ENCODE results near the gene ZFP36L1. TPM values are rescaled to one million over a fixed set of nuclear protein-coding genes. Genes with fewer than 3 reads are reported as not detected.

Gene ZFP36L1
- total RNA-seq, 2 donors from 2014 or later = 66.6 to 276 TPM

DNA sequence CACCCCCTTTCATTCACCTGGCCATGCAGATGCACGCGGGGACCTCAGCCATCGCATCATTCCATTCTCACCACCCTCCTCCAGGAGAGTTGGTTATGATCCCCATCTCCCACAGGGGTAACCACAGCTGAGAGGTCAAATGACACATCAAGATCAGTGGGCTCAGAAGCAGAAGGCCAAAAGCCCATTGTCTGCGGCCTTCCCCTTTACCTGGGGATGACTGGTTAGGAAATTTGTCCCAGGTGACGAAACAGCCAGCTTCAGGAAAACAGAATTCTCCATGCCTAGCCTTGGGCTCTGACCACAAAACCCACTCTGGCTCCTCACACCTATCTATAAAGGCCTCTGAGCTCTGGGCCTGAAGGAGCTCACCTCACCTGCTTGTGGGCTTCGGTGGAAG is 36.1 kb downstream of the ZFP36L1 start:
- H3K4me1 ChIP-seq = peaks cover 0 to 35% of the 10 kb centered on the region in 2 donors

DNA sequence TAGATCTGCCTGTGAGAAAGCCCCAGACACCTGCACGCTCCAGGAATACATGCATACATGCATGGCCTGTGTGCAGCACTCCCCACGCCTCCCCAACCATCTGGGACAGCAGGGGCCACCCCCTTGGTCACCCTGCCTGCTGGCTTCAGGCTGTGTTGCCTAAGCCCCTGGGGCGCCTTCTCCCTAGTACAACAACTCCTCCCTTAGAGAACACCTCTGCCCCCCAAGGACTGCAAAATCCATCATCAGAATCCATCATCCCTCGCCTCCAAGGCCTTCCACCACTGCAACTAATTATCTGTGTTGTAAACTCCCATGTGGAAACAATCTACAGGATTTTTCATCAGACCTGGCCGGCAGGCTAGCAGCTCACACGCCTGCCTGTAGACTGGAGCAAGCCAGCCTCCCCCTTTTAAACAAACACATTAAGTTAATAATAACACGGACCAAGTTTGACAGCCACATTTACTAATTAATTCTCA is 36.8 kb downstream of the ZFP36L1 start:
- Histone ChIP-seq H3K36me3 (no peaks in the 10 kb centered on the region), H3K27ac (no peak overlapping the region), H3K4me1 (peaks cover 0 to 35% of the 10 kb centered on the region in 2 donors), H3K9me3 (no peaks in the 10 kb centered on the region), H3K4me3 (no peak overlapping the region), H3K27me3 (no peaks in the 10 kb centered on the region)
- no peak for DNase-seq (ENCODE audit: low spot score)
- TF ChIP-seq, protein P1, sequence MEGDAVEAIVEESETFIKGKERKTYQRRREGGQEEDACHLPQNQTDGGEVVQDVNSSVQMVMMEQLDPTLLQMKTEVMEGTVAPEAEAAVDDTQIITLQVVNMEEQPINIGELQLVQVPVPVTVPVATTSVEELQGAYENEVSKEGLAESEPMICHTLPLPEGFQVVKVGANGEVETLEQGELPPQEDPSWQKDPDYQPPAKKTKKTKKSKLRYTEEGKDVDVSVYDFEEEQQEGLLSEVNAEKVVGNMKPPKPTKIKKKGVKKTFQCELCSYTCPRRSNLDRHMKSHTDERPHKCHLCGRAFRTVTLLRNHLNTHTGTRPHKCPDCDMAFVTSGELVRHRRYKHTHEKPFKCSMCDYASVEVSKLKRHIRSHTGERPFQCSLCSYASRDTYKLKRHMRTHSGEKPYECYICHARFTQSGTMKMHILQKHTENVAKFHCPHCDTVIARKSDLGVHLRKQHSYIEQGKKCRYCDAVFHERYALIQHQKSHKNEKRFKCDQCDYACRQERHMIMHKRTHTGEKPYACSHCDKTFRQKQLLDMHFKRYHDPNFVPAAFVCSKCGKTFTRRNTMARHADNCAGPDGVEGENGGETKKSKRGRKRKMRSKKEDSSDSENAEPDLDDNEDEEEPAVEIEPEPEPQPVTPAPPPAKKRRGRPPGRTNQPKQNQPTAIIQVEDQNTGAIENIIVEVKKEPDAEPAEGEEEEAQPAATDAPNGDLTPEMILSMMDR (IDR thresholded peaks at IDR 0.05) = no peak

More for the DNA sequence above, 36.1 kb downstream of the ZFP36L1 start:
- Histone ChIP-seq H3K4me3 (no peak overlapping the region), H3K36me3 (no peaks in the 10 kb centered on the region), H3K27me3 (no peaks in the 10 kb centered on the region), H3K27ac (no peak overlapping the region), H3K9me3 (no peaks in the 10 kb centered on the region)
- TF ChIP-seq, protein P1 (IDR thresholded peaks at IDR 0.05) = no peak
- DNase-seq (ENCODE audit: low spot score) = no peak

DNA sequence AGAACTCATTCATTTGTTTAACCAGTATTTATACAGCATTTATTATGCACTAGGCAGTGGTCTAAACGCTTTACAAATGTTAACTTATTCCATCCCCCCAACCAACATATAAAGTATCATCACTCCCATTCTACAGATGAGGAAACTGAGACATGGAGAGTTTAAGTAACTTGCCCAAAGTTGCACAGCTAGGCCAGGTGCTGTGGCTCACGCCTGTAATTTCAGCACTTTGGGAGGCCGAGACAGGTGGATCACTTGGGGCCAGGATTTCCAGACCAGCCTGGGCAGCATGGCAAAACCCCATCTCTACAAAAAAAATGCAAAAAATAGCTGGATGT is 37.9 kb downstream of the ZFP36L1 start:
- no peak overlapping the region for H3K27ac ChIP-seq
- no peak for DNase-seq (ENCODE audit: low spot score)
- no peaks in the 10 kb centered on the region for H3K9me3 ChIP-seq
- no peaks in the 10 kb centered on the region for H3K27me3 ChIP-seq
- no peaks in the 10 kb centered on the region for H3K36me3 ChIP-seq
- H3K4me1 ChIP-seq = peaks cover 0 to 32% of the 10 kb centered on the region in 2 donors
- TF ChIP-seq, protein P1 (IDR thresholded peaks at IDR 0.05) = no peak
- H3K4me3 ChIP-seq = no peak overlapping the region

DNA sequence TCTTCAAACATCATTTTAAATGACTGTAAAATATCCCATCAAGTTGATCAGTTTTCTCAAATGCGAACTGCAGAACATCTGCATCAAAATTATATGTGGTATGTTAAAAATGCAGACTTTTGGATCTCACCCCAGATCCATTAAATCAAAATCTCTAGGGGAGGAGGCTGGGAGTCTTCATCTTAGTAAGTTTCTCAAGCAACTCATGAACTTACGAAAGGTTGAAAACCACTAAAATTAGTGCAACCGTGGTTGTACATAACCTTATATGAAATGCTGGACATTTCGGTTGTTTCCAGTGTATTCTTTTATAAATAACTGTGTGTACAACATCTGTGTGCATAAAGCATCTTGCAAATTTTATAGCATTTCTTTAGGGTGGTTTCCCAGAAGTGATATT is 39.2 kb downstream of the ZFP36L1 start:
- Histone ChIP-seq H3K36me3 (no peaks in the 10 kb centered on the region), H3K27ac (no peak overlapping the region), H3K4me1 (peaks cover 0 to 31% of the 10 kb centered on the region in 2 donors), H3K9me3 (no peaks in the 10 kb centered on the region), H3K27me3 (no peaks in the 10 kb centered on the region), H3K4me3 (no peak overlapping the region)
- no peak for DNase-seq (ENCODE audit: low spot score)
- TF ChIP-seq, protein P1 (IDR thresholded peaks at IDR 0.05) = no peak

DNA sequence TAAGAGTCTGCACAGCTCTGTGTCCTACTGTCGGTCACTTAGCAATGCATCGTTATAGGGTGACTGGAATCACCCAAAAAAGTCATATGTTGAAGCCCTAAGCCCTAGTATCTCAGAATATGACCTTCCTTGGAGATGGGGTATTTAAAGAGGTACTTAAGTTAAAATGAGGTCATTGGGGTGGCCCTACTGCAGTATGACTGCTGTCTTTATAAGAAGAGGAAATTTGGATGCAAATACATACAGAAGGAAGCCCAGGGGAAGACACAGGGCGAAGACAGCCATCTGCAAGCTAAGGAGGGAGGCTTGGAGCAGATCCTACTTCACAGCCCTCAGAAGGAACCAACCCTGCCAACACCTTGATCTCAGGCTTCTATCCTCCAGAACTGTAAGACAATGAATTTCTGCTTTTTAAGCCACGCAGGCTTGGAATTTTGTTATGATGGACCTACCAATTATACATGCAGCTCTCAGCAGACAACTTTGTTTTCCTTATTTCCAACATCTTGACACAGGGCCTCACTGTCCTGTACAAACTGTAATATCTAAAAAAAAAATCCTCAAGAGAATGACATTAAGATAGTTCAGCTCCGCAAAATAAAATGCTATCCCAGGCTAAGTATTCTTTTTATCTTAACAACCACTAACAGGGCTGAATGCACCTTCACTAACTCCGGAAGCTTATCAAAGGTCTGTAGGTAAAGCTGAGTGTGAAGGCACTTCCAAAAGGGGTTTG is 40.4 kb downstream of the ZFP36L1 start:
- no peaks in the 10 kb centered on the region for H3K36me3 ChIP-seq
- no peaks in the 10 kb centered on the region for H3K9me3 ChIP-seq
- TF ChIP-seq, protein P1 (IDR thresholded peaks at IDR 0.05) = no peak
- H3K4me1 ChIP-seq = peaks cover 0 to 18% of the 10 kb centered on the region in 2 donors
- H3K27me3 ChIP-seq = no peaks in the 10 kb centered on the region
- DNase-seq (ENCODE audit: low spot score) = no peak
- H3K27ac ChIP-seq = no peak overlapping the region
- H3K4me3 ChIP-seq = no peak overlapping the region
